Mesenchymal stem cell (in vitro differentiated cells and primary cell): Measurements from ENCODE around the gene CDC42BPA.

Source experiments
- DNase-seq: peaks from one replicate; pipeline ENCODE4 v3.0.0-alpha.2; 2013
- H2AFZ ChIP-seq: one replicate; pipeline ENCODE4 v1.6.1; 2013; ENCODE audit warnings: low read depth, mild to moderate bottlenecking, control low read depth, inconsistent platforms, low read length, moderate library complexity
- H2AK5ac ChIP-seq: 2 replicates; pipeline ENCODE4 v1.6.1; 2013; ENCODE audit warnings: low read length, moderate library complexity, mild to moderate bottlenecking, inconsistent platforms; ENCODE audit not compliant: severe bottlenecking
- H2BK120ac ChIP-seq: one replicate; pipeline ENCODE4 v1.6.1; 2013; ENCODE audit warnings: low read depth, mild to moderate bottlenecking, inconsistent platforms, low read length, moderate library complexity
- H2BK12ac ChIP-seq, 2 experiments: one replicate each; pipeline ENCODE4 v1.6.1; 2013; ENCODE audit warnings: inconsistent platforms in 2 of 2, low read length in 2 of 2, mild to moderate bottlenecking in 2 of 2, moderate library complexity in 2 of 2, control low read depth in 1 of 2
- H2BK15ac ChIP-seq: one replicate; pipeline ENCODE4 v1.6.1; 2013; ENCODE audit warnings: mild to moderate bottlenecking, low read depth, inconsistent platforms; ENCODE audit not compliant: poor library complexity, severe bottlenecking
- H2BK5ac ChIP-seq: 2 replicates; pipeline ENCODE4 v1.6.1; 2013; ENCODE audit warnings: low read depth, mild to moderate bottlenecking, low read length, control low read depth, inconsistent platforms; ENCODE audit not compliant: poor library complexity, severe bottlenecking
- H3K14ac ChIP-seq, 2 experiments: one replicate each; pipeline ENCODE4 v1.6.1; 2013; ENCODE audit warnings: inconsistent platforms in 2 of 2, low read length in 2 of 2, control low read depth in 1 of 2, mild to moderate bottlenecking in 1 of 2, moderate library complexity in 1 of 2
- H3K18ac ChIP-seq, 2 experiments: one replicate each; pipeline ENCODE4 v1.6.1; 2013; ENCODE audit warnings: inconsistent platforms in 2 of 2, low read length in 2 of 2, control low read depth in 1 of 2, low read depth in 1 of 2, mild to moderate bottlenecking in 1 of 2
- H3K23ac ChIP-seq, 2 experiments: one replicate each; pipeline ENCODE4 v1.6.1; 2013; ENCODE audit warnings: inconsistent platforms in 2 of 2, low read length in 2 of 2, mild to moderate bottlenecking in 2 of 2, moderate library complexity in 2 of 2, control low read depth in 1 of 2
- H3K27ac ChIP-seq: 2 replicates; pipeline ENCODE4 v1.5.1; 2013; ENCODE audit warnings: mild to moderate bottlenecking, moderate library complexity, low read length, control low read depth, inconsistent platforms; ENCODE audit not compliant: poor library complexity, severe bottlenecking
- H3K27me3 ChIP-seq, 2 experiments: 2 replicates each; pipeline versions ENCODE4 v1.6.1 to v1.7.0; 2013; ENCODE audit warnings: low read length in 2 of 2, mild to moderate bottlenecking in 2 of 2, moderate library complexity in 2 of 2, control low read depth in 1 of 2, inconsistent platforms in 1 of 2; ENCODE audit not compliant: control insufficient read depth in 1 of 2, insufficient read depth in 1 of 2
- H3K36me3 ChIP-seq, 2 experiments: 2 replicates each; pipeline versions ENCODE4 v1.6.1 to v1.7.0; 2013; ENCODE audit warnings: low read length in 2 of 2, control low read depth in 1 of 2, inconsistent platforms in 1 of 2, low read depth in 1 of 2, mild to moderate bottlenecking in 1 of 2; ENCODE audit not compliant: insufficient read depth in 2 of 2, control insufficient read depth in 1 of 2
- H3K4ac ChIP-seq, 2 experiments: one replicate each; pipeline ENCODE4 v1.6.1; 2013; ENCODE audit warnings: inconsistent platforms in 2 of 2, low read length in 2 of 2, mild to moderate bottlenecking in 2 of 2, moderate library complexity in 2 of 2, control low read depth in 1 of 2, low read depth in 1 of 2
- H3K4me1 ChIP-seq: 2 replicates; pipeline ENCODE4 v1.6.1; 2013; ENCODE audit warnings: low read depth, low read length, control low read depth; ENCODE audit not compliant: control insufficient read depth, insufficient read depth
- H3K4me2 ChIP-seq: 2 replicates; pipeline ENCODE4 v1.6.1; 2013; ENCODE audit warnings: low read length, mild to moderate bottlenecking, inconsistent platforms; ENCODE audit not compliant: poor library complexity, severe bottlenecking
- H3K4me3 ChIP-seq, 2 experiments: 2 replicates each; pipeline versions ENCODE4 v1.5.1 to v1.7.0; 2013; ENCODE audit warnings: low read length in 2 of 2, mild to moderate bottlenecking in 2 of 2, control low read depth in 1 of 2, low read depth in 1 of 2; ENCODE audit not compliant: insufficient read depth in 1 of 2
- H3K79me1 ChIP-seq: replicated peaks from 2 replicates; pipeline ENCODE4 v1.6.1; 2013; ENCODE audit warnings: mild to moderate bottlenecking, control low read depth, low read length, inconsistent platforms; ENCODE audit not compliant: poor library complexity, severe bottlenecking
- H3K9ac ChIP-seq: 2 replicates; pipeline ENCODE4 v1.7.0; 2013; ENCODE audit warnings: mild to moderate bottlenecking, low read length, moderate library complexity
- H3K9me3 ChIP-seq: 2 replicates; pipeline ENCODE4 v1.7.0; 2013; ENCODE audit warnings: mild to moderate bottlenecking, low read length; ENCODE audit not compliant: control insufficient read depth
- H4K8ac ChIP-seq: one replicate; pipeline ENCODE4 v1.6.1; 2013; ENCODE audit warnings: inconsistent platforms, mild to moderate bottlenecking, low read length, moderate library complexity
- H4K91ac ChIP-seq: one replicate; pipeline ENCODE4 v1.6.1; 2013; ENCODE audit warnings: mild to moderate bottlenecking, low read length, inconsistent platforms
- WGBS: methylation state at CpG from one replicate; pipeline ENCODE4 v1.1.7; 2013; ENCODE audit warnings: mixed read lengths; 5-methylcytosine and 5-hydroxymethylcytosine counted together

Gene CDC42BPA

DNA sequence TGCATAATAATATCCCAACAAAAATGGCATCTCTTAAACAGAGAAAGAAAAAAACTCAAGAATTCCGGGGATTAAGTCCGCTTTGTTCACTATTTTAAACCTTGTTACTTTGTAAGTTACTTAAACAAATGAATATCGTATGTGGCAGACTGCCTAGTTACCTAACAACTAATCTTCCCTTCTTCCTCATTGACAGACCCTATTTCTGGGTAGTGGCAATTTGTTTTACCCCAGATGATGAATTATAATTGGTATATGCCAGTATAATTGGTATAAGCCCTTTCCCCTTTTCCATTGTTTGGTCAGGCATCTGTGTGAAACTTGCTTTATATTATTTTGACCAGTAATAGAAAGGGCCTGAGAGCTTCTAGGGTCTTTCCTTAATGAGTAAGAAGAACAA lies 52.4 kb downstream of the CDC42BPA start:
- no peak overlapping the region for H3K9ac ChIP-seq
- no peak overlapping the region for H2AFZ ChIP-seq
- H2BK12ac ChIP-seq = no peak overlapping the region
- no peak overlapping the region for H3K27ac ChIP-seq
- H4K91ac ChIP-seq = no peak overlapping the region
- WGBS = no CpG with 5 or more reads among the region's 3 CpGs
- H2BK15ac ChIP-seq = no peak overlapping the region
- no peak overlapping the region for H3K18ac ChIP-seq
- no peak overlapping the region for H2BK120ac ChIP-seq
- H3K4me2 ChIP-seq = no peak overlapping the region
- no peak for DNase-seq
- no peak overlapping the region for H2BK5ac ChIP-seq
- no peak overlapping the region for H3K23ac ChIP-seq
- H3K4me1 ChIP-seq = no peaks in the 10 kb centered on the region
- no peaks in the 10 kb centered on the region for H3K9me3 ChIP-seq
- peaks cover 0 to 4% of the 10 kb centered on the region in 2 experiments for H3K36me3 ChIP-seq
- no peak overlapping the region for H2AK5ac ChIP-seq
- no peak overlapping the region for H4K8ac ChIP-seq
- peaks cover 10% of the 10 kb centered on the region for H3K79me1 ChIP-seq
- H3K4me3 ChIP-seq = no peak overlapping the region
- no peaks in the 10 kb centered on the region for H3K27me3 ChIP-seq
- no peak overlapping the region for H3K14ac ChIP-seq
- H3K4ac ChIP-seq = no peak overlapping the region

DNA sequence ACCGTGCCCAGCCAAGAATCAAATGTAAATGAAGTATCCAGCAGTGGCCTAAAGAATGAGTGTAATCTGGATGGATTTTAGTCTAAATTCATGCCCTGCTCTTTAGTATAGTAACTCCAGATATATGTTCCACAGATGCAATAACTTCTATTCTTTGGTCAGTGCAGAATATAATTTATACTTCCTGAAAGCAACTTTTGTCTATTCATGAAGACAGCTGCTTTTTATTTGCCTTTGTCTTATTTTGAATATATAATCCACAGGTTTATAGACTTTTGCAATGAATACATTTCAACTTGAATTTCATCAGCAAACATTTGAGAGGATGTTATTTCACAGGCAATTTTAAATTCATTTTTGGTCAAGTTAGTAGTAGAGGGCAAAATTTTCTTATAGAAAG lies 54.4 kb downstream of the CDC42BPA start:
- H3K14ac ChIP-seq = no peak overlapping the region
- no peak overlapping the region for H2AFZ ChIP-seq
- no peak overlapping the region for H2BK5ac ChIP-seq
- no peak overlapping the region for H2AK5ac ChIP-seq
- no peak overlapping the region for H4K8ac ChIP-seq
- H2BK15ac ChIP-seq = no peak overlapping the region
- H3K18ac ChIP-seq = no peak overlapping the region
- H3K27ac ChIP-seq = no peak overlapping the region
- DNase-seq = no peak
- no peak overlapping the region for H3K23ac ChIP-seq
- H3K79me1 ChIP-seq = peaks cover 12% of the 10 kb centered on the region
- no peaks in the 10 kb centered on the region for H3K27me3 ChIP-seq
- WGBS = no CpG with 5 or more reads among the region's 1 CpG
- H3K9ac ChIP-seq = no peak overlapping the region
- no peak overlapping the region for H4K91ac ChIP-seq
- no peak overlapping the region for H3K4me2 ChIP-seq
- H3K9me3 ChIP-seq = no peaks in the 10 kb centered on the region
- H3K4me3 ChIP-seq = no peak overlapping the region
- H3K36me3 ChIP-seq = peaks cover 0 to 7% of the 10 kb centered on the region in 2 experiments
- no peak overlapping the region for H3K4ac ChIP-seq
- H2BK120ac ChIP-seq = no peak overlapping the region
- H3K4me1 ChIP-seq = no peaks in the 10 kb centered on the region
- H2BK12ac ChIP-seq = no peak overlapping the region

DNA sequence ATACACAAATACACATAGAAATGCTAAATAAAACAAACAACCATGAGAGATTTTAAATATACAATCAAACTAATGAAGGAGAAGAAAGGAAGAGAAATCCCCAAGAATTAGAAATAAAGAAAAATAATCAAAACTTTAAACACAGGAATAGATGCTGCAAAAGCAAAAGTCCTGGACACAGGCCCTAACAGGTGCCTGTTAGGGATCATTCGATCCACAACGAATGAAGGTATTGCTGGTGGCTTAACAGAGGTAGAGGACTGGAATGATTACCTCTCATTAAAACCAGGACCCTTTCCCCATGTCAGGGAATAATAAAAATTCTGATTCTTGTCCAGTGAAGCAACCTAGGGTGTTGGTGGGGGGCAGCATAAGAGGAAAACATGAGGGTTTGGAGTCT lies 56.8 kb downstream of the CDC42BPA start:
- Histone ChIP-seq H3K9ac (no peak overlapping the region), H4K8ac (no peak overlapping the region), H3K23ac (no peak overlapping the region), H2BK15ac (no peak overlapping the region), H2BK120ac (no peak overlapping the region), H3K18ac (no peak overlapping the region), H3K4me3 (no peak overlapping the region), H2BK12ac (no peak overlapping the region), H3K4me2 (no peak overlapping the region), H4K91ac (no peak overlapping the region), H2AK5ac (no peak overlapping the region), H3K4me1 (no peaks in the 10 kb centered on the region), H3K79me1 (peaks cover 9% of the 10 kb centered on the region), H3K9me3 (no peaks in the 10 kb centered on the region), H2AFZ (no peak overlapping the region), H3K27ac (no peak overlapping the region), H3K27me3 (no peaks in the 10 kb centered on the region), H2BK5ac (no peak overlapping the region), H3K14ac (no peak overlapping the region), H3K36me3 (peaks cover 0 to 7% of the 10 kb centered on the region in 2 experiments), H3K4ac (no peak overlapping the region)
- DNase-seq = no peak
- no CpG with 5 or more reads among the region's 2 CpGs for WGBS

DNA sequence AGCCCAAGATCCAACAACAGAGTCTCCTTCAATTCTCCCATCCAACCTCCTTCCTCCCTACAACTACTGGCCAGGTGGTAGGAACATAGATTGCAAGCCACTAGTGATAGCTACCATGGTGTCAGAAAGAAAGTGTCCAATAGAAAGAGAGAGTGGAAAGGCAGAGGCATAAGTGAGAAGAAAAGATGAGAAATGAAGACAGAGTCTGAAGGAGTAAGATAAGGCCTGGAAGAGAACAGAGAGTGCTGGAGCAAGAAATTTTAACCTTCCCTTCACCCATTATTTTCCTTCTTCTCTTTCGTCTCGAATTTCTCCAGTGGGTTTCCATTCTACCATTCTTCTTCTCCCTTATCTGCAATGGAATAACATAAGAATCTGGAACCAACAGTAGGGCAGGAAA lies 57.9 kb downstream of the CDC42BPA start:
- H3K36me3 ChIP-seq = peaks cover 0 to 7% of the 10 kb centered on the region in 2 experiments
- H3K18ac ChIP-seq = no peak overlapping the region
- no peak for DNase-seq
- no peaks in the 10 kb centered on the region for H3K27me3 ChIP-seq
- no peak overlapping the region for H2BK5ac ChIP-seq
- no peak overlapping the region for H2BK15ac ChIP-seq
- H3K4ac ChIP-seq = no peak overlapping the region
- no peaks in the 10 kb centered on the region for H3K4me1 ChIP-seq
- H2AK5ac ChIP-seq = no peak overlapping the region
- H3K9ac ChIP-seq = no peak overlapping the region
- H3K4me3 ChIP-seq = no peak overlapping the region
- H4K91ac ChIP-seq = no peak overlapping the region
- H3K14ac ChIP-seq = no peak overlapping the region
- peak overlapping the region; percentile 47 for H3K4me2 ChIP-seq
- H3K79me1 ChIP-seq = peaks cover 8% of the 10 kb centered on the region
- no peak overlapping the region for H3K23ac ChIP-seq
- no peak overlapping the region for H4K8ac ChIP-seq
- H2AFZ ChIP-seq = no peak overlapping the region
- no peak overlapping the region for H2BK12ac ChIP-seq
- H3K9me3 ChIP-seq = no peaks in the 10 kb centered on the region
- no peak overlapping the region for H2BK120ac ChIP-seq
- no CpG with 5 or more reads among the region's 2 CpGs for WGBS
- no peak overlapping the region for H3K27ac ChIP-seq
